ENCODE measurements around the gene MAP6.

GRCh38 chr11:75626889-75627529 lies 41.8 kb downstream of the MAP6 start:
- TF ChIP-seq CTCF (IDR thresholded peaks at IDR 0.05 in 2 of 3, conservative IDR thresholded peaks at IDR 0.05 in 1 of 3; ENCODE audit: borderline replicate concordance in 1 of 3, insufficient read depth in 1 of 3, low read depth in 2 of 3, low read length in 2 of 3) (no peak), REST (IDR thresholded peaks at IDR 0.05; ENCODE audit: low read depth) (no peak), MAX (IDR thresholded peaks at IDR 0.05) (no peak), CEBPB (IDR thresholded peaks at IDR 0.05; ENCODE audit: low read depth) (no peak), POLR2A (IDR thresholded peaks at IDR 0.05; ENCODE audit: borderline replicate concordance, extremely low read depth, insufficient read depth, insufficient read length) (no peak), POLR2AphosphoS5 (IDR thresholded peaks at IDR 0.05; ENCODE audit: low read depth, low read length) (no peak), TCF7L2 (IDR thresholded peaks at IDR 0.05; ENCODE audit: borderline replicate concordance, extremely low read depth, insufficient read depth, insufficient read length) (no peak), EGR1 (IDR thresholded peaks at IDR 0.05; ENCODE audit: low read depth) (no peak), EZH2phosphoT487 (IDR thresholded peaks at IDR 0.05; ENCODE audit: borderline replicate concordance) (no peak), SP1 (IDR thresholded peaks at IDR 0.05; ENCODE audit: low read depth) (no peak), EZH2 (IDR thresholded peaks at IDR 0.05) (no peak)
